Endodermal cell (in vitro differentiated cells): ENCODE results near the gene ACKR2. TPM values are rescaled to one million over a fixed set of nuclear protein-coding genes. Genes with fewer than 3 reads are reported as not detected.

Source experiments
- DNase-seq: peaks from one replicate; pipeline ENCODE4 v3.0.0-alpha.2; 2017
- H3K27ac ChIP-seq: 2 replicates; pipeline ENCODE4 v1.5.1; 2013; ENCODE audit warnings: mild to moderate bottlenecking, low read depth, low read length, moderate library complexity
- H3K27me3 ChIP-seq: 2 replicates; pipeline ENCODE4 v1.6.1; 2013; ENCODE audit warnings: mild to moderate bottlenecking, low read length, moderate library complexity; ENCODE audit not compliant: insufficient read depth, control insufficient read depth, poor library complexity, severe bottlenecking
- H3K36me3 ChIP-seq: 2 replicates; pipeline ENCODE4 v1.7.0; 2013; ENCODE audit warnings: mild to moderate bottlenecking, low read length, moderate library complexity; ENCODE audit not compliant: control insufficient read depth, insufficient read depth
- H3K4me1 ChIP-seq: one replicate; pipeline ENCODE4 v1.7.0; 2013; ENCODE audit warnings: low read length; ENCODE audit not compliant: control insufficient read depth, insufficient read depth
- H3K4me3 ChIP-seq: 2 replicates; pipeline ENCODE4 v1.5.1; 2013; ENCODE audit warnings: mild to moderate bottlenecking, low read length, moderate library complexity
- H3K9ac ChIP-seq: 2 replicates; pipeline ENCODE4 v1.6.1; 2013; ENCODE audit warnings: mild to moderate bottlenecking, low read length, moderate library complexity; ENCODE audit not compliant: poor library complexity, severe bottlenecking; ENCODE audit errors: extremely low read depth
- H3K9me3 ChIP-seq: 2 replicates; pipeline ENCODE4 v1.6.1; 2013; ENCODE audit warnings: mild to moderate bottlenecking, low read length, moderate library complexity; ENCODE audit not compliant: control insufficient read depth
- H3K27ac Mint-ChIP-seq: 2 replicates; pipeline ENCODE4 v1.8.0; 2020; ENCODE audit warnings: mixed read lengths
- H3K27me3 Mint-ChIP-seq: 2 replicates; pipeline ENCODE4 v1.8.0; 2021; ENCODE audit warnings: mild to moderate bottlenecking, mixed read lengths; ENCODE audit not compliant: insufficient read depth
- H3K36me3 Mint-ChIP-seq: 2 replicates; pipeline ENCODE4 v1.8.0; 2020; ENCODE audit warnings: low read depth, mixed read lengths
- H3K4me1 Mint-ChIP-seq: 2 replicates; pipeline ENCODE4 v1.8.0; 2020; ENCODE audit warnings: mixed read lengths
- H3K4me3 Mint-ChIP-seq: 2 replicates; pipeline ENCODE4 v1.8.0; 2020; ENCODE audit warnings: mild to moderate bottlenecking, moderate library complexity, mixed read lengths
- H3K9me3 Mint-ChIP-seq: 2 replicates; pipeline ENCODE4 v1.8.0; 2020; ENCODE audit warnings: mild to moderate bottlenecking, mixed read lengths
- WGBS, 2 experiments: methylation state at CpG; one replicate each; pipeline versions ENCODE4 v1.1.5 to v1.1.7; 2013; ENCODE audit warnings: missing lambda C conversion rate in 2 of 2, mixed read lengths in 1 of 2; ENCODE audit not compliant: insufficient coverage in 1 of 2, insufficient read length in 1 of 2; 5-methylcytosine and 5-hydroxymethylcytosine counted together
- total RNA-seq, 2 donors: library from RNA; stranded (reverse); fragmentation: NEBNext Ultra II Directional in 1 of 2; extraction: Animal tissue kit (Norgen Biotek cat#: 25700) in 1 of 2; gene quantifications; 2 replicates in 1 of 2; 3 replicates in 1 of 2; pipeline ENCODE4 v1.2.1, GENCODE V29; 2021
- TF ChIP-seq, protein P1 (sequence below): fragments of 200-600 bp; sonication (generic); conservative IDR thresholded peaks from 2 replicates; pipeline ENCODE4 v1.5.0; 2021; ENCODE audit warnings: antibody characterized with exemption, mild to moderate bottlenecking

Gene ACKR2
- total RNA-seq, 2 donors from 2014 or later = 1.1 TPM

DNA sequence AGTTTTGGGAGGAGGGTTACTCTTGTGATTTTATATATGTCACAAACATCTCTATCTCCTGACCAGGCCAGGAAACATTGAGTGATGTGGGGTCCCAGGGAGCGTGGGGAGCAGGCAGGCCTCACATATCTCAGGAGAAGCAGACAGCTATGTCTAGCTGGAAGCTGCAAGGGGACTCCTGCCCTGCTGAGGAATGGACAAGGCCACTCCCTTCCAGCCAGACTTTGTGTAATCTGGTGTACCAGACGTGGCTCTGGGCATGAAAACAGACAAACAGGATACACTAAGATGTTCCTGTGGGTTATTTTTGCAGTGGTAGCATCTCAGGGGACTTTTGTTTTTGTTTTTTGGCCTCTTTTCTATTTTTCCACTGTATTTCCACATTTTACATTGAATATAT is 43.2 kb downstream of the ACKR2 start:
- H3K27ac Mint-ChIP-seq = no peak overlapping the region
- Histone ChIP-seq H3K9ac (no peak overlapping the region), H3K27me3 (no peaks in the 10 kb centered on the region), H3K4me1 (no peaks in the 10 kb centered on the region), H3K4me3 (no peak overlapping the region), H3K36me3 (no peaks in the 10 kb centered on the region), H3K9me3 (no peaks in the 10 kb centered on the region), H3K27ac (no peak overlapping the region)
- TF ChIP-seq, protein P1, sequence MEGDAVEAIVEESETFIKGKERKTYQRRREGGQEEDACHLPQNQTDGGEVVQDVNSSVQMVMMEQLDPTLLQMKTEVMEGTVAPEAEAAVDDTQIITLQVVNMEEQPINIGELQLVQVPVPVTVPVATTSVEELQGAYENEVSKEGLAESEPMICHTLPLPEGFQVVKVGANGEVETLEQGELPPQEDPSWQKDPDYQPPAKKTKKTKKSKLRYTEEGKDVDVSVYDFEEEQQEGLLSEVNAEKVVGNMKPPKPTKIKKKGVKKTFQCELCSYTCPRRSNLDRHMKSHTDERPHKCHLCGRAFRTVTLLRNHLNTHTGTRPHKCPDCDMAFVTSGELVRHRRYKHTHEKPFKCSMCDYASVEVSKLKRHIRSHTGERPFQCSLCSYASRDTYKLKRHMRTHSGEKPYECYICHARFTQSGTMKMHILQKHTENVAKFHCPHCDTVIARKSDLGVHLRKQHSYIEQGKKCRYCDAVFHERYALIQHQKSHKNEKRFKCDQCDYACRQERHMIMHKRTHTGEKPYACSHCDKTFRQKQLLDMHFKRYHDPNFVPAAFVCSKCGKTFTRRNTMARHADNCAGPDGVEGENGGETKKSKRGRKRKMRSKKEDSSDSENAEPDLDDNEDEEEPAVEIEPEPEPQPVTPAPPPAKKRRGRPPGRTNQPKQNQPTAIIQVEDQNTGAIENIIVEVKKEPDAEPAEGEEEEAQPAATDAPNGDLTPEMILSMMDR = no peak
- H3K9me3 Mint-ChIP-seq = no peaks in the 10 kb centered on the region
- H3K4me3 Mint-ChIP-seq = no peak overlapping the region
- H3K4me1 Mint-ChIP-seq = no peaks in the 10 kb centered on the region
- H3K36me3 Mint-ChIP-seq = no peaks in the 10 kb centered on the region
- DNase-seq = peak; percentile 32
- H3K27me3 Mint-ChIP-seq = no peaks in the 10 kb centered on the region
- 75 to 84% methylated on average over 1 to 2 of the region's 2 CpGs for WGBS, 2 experiments

DNA sequence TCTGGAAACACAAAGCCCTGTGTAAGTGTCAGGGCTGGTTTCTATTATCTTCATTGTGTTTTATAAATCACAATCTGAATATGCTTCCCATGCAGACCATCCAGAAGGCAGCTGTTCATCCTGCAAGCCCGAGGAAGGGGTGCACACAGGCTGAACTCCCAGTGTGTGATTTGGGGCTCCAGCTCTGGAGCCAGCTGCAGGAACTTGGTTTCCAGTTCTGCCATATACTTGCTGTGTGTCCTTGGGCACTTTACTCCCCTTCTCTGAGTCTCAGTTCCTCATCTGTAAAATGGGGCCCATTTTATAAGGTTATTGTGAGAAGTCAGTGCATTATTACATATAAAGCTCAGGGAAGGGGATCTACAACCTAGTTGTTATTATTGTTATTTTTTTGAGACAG is 43.8 kb downstream of the ACKR2 start:
- Mint-ChIP-seq H3K4me3 (no peak overlapping the region), H3K36me3 (no peaks in the 10 kb centered on the region), H3K27me3 (no peaks in the 10 kb centered on the region), H3K4me1 (no peaks in the 10 kb centered on the region), H3K27ac (no peak overlapping the region), H3K9me3 (no peaks in the 10 kb centered on the region)
- H3K27me3 ChIP-seq = no peaks in the 10 kb centered on the region
- no peak overlapping the region for H3K9ac ChIP-seq
- H3K4me3 ChIP-seq = no peak overlapping the region
- no peaks in the 10 kb centered on the region for H3K9me3 ChIP-seq
- DNase-seq = no peak
- TF ChIP-seq, protein P1 = no peak
- H3K27ac ChIP-seq = no peak overlapping the region
- no peaks in the 10 kb centered on the region for H3K4me1 ChIP-seq
- no peaks in the 10 kb centered on the region for H3K36me3 ChIP-seq
- 84 to 88% methylated on average over 1 of the region's 1 CpG for WGBS, 2 experiments

DNA sequence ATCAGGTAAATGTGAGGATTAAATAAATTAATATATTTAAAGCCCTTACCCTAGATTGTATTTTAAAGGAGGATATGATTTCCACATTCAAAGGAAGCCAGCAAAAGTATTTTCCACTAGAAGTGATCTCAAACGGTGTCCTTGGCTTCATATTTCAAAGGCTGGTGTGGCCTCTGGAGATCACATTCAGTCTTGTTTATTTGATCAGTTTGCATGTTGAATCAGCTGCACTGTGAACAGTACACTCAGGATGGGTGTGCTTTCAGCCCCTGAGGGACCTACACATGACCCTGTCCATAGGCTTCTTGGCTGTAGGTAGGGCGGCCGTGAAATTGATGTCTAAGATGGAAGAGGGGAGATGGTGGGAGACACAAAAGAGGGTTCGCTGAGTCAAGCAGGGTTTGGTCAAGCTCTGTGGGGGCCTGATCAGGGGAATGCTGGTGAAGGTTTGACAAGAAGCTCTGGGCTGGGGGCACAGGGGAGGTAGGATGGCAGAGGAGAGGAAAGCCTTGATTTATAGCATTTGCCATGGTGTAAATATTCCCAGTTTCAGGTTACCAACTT is 44.6 kb downstream of the ACKR2 start:
- no peaks in the 10 kb centered on the region for H3K36me3 Mint-ChIP-seq
- H3K27ac Mint-ChIP-seq = no peak overlapping the region
- peaks cover 2% of the 10 kb centered on the region for H3K27me3 Mint-ChIP-seq
- H3K4me1 ChIP-seq = no peaks in the 10 kb centered on the region
- H3K9me3 Mint-ChIP-seq = no peaks in the 10 kb centered on the region
- H3K4me3 Mint-ChIP-seq = no peak overlapping the region
- no peak overlapping the region for H3K4me3 ChIP-seq
- no peaks in the 10 kb centered on the region for H3K4me1 Mint-ChIP-seq
- H3K27ac ChIP-seq = no peak overlapping the region
- no peaks in the 10 kb centered on the region for H3K27me3 ChIP-seq
- H3K9me3 ChIP-seq = no peaks in the 10 kb centered on the region
- TF ChIP-seq, protein P1 = no peak
- H3K36me3 ChIP-seq = no peaks in the 10 kb centered on the region
- no peak overlapping the region for H3K9ac ChIP-seq
- WGBS, 2 experiments = 92 to 93% methylated on average over 3 to 4 of the region's 4 CpGs
- DNase-seq = no peak
